Right lung (tissue), 5 donors: ENCODE results near the gene HM13. TPM values are rescaled to one million over a fixed set of nuclear protein-coding genes. Genes with fewer than 3 reads are reported as not detected.
"Not testable (repeated sequence)": the region's sequence is repeated elsewhere in the genome, so short reads cannot be mapped to it uniquely, and the experiment has no call there.

Experiments used
- DNase-seq, 2 donors: peaks; one replicate each; pipeline ENCODE4 v3.0.0-alpha.2; 2013
- polyA plus RNA-seq, 5 donors: library from polyadenylated mRNA; unstranded; fragments of 120-200 nt; gene quantifications; one replicate each; pipeline versions ENCODE4 v1.2.1 to v1.2.3, GENCODE V29; 2013; ENCODE audit warnings: inconsistent platforms in 1 of 5, low replicate concordance in 1 of 5; ENCODE audit not compliant: insufficient read length in 5 of 5, insufficient read depth in 1 of 5

The HM13 gene
- polyA plus RNA-seq, 5 donors, result 89.6 to 130 (median 99.0) TPM

DNA sequence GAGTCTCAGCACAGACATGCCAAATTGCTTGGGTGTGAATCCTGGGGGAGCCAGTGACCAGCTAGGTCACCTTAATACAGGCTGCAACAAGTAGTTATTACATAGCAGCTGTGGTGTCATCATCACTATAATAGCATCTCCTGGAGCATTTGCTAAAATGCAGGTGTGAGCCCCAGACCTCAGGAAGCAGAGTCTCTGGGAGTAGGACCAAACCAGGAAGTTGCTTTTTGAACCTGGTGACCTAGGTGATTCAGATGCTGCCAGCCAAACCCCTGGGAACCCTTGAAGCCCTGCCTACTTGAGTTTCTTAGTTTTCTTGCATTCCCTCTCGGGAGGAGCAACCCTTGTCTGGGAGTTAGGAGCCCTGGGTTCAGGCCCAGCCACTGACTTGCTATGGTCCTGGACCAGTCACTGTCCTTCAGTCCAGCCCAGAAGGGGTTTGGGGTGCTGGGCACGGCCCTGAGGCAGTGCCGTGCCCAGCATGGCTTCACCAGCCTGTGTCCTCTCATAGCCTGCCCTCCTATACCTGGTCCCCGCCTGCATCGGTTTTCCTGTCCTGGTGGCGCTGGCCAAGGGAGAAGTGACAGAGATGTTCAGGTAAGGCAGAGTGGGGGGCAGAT, 51.6 kb downstream of the HM13 start:
- DNase-seq, result no peak

DNA sequence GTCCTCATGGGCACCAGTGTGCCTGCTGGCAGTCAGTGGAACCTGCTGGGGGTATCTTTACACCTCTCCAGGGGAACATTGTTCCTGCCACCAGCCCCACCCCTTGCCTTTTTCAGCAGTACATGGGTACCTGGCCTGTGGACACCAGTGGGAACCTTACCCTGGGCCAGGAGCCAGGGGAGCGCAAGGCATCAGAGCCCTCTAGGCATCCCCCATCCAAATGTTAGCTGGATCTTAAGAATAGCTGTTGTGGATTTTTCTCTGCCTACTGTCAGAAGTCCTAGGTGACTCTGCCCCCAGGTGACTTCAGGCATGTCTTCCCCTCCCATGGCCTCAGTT, 52.0 kb downstream of the HM13 start:
- DNase-seq, result no peak

DNA sequence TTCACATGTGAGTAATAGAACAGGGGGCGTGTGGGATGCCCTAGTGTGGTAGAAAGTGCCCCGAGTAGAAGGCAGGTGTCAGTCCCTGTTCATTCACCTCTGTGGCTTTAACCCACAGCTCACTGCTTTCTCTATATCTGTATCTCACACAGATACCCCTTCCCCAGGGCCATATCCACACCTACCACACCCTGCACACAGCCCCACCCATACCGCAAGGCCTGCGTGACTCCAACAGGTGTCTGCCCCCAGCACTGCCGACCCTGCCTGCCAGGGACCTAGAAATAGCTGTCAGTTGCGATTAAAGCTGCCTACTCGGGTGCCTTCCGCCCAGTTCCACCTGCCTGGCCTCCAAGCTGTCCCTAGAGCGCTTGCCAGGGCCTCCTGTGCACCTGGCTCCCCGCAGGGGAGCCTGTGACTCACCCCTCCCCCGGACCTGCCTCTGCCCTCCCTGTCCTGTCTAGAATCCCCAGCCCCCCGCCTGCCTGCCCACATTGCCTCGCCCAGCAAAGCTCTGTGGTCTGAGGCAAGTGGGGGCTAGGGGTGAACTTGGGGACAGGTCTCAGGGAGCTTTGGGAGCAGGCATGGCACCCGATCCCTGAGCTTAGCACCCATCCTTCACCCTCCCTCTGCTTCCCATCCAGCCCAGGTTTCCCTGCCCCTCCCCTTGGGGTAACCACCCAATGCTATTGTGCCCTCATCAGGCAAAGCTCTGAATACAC, 52.6 kb downstream of the HM13 start:
- DNase-seq, result no peak

DNA sequence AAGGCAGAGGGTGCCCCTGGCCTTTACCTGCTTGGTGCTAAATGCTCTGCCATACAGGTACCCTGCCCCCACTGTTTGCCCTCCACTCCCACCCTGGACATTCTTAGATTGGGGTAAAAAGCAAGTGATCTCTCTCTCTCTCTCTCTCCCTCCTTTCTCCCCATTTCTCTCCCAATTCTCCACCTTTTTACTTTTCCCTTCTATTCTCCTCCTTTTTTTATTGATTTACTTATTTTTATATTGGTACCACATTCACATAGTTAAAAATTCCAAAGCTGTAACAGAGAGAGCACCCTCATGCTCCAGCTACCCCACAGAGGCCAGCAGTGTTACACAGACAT, 53.1 kb downstream of the HM13 start:
- no peak for DNase-seq

DNA sequence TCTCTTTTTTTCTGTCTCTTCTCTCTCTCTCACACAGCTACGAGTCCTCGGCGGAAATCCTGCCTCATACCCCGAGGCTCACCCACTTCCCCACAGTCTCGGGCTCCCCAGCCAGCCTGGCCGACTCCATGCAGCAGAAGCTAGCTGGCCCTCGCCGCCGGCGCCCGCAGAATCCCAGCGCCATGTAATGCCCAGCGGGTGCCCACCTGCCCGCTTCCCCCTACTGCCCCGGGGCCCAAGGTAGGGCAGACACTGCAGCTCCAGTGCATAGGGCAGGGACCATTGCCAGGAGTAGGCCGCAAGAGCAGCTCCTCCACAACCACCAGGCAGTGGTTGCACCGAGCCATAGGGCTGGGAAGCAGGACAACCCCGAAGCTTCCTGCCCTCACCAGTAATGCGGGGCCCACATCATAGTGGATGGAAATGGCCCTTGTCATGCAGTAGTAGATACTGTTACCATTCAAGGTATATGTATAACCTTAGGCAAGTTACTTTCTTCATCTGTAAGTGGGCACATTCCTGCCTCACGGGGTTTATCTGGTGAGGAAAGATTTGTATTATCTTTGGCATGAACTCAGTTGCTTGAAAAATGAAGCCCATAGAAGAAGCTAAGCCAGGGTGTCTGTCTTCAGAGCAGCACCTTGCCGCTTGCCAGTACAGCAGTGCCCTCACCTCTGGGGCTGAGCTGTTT, 53.9 kb downstream of the HM13 start:
- DNase-seq, result no peak

DNA sequence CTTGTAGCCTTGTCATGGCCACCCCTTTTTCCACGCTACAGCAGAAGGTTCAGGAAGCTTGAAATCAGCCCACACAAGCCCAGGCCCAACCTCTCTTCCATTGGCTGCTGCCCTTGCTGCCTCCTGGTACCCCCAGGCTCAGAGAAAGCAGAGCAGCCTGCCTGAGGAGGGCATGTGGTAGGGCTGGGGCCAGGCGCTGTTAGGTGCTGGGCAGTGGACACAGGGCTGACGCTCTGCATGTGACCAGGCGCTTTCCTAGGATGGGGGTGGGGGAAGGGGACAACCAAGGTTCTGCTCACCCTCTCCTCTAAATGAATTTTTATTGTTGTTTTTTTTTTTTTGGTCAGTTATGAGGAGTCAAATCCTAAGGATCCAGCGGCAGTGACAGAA, 54.5 kb downstream of the HM13 start:
- DNase-seq, result no peak

DNA sequence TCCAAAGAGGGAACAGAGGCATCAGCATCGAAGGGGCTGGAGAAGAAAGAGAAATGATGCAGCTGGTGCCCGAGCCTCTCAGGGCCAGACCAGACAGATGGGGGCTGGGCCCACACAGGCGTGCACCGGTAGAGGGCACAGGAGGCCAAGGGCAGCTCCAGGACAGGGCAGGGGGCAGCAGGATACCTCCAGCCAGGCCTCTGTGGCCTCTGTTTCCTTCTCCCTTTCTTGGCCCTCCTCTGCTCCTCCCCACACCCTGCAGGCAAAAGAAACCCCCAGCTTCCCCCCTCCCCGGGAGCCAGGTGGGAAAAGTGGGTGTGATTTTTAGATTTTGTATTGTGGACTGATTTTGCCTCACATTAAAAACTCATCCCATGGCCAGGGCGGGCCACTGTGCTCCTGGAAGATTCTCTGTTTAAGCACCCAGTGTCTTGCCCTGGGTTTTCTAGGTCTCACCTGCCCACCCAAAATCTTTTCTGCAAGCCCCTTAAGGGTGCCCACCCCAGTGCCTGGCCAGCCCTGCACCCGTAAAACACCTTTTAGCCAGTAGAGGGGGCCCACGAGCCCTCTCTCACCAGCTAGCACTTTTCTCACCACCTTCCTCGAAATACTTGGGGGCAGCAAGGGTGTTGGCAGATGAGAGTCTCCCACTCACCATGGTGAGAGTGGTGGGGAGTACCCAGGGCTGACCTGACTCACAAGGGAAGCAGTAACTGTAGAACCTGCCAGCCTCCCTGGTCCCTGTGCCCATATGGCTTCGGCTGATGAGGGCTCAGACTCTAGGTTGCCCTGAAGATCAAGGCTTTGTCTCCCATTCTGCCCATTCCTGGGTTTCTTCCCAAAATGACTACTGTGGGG, 55.1 kb downstream of the HM13 start:
- DNase-seq, result peak in 1 of 2 donors; percentile 51

DNA sequence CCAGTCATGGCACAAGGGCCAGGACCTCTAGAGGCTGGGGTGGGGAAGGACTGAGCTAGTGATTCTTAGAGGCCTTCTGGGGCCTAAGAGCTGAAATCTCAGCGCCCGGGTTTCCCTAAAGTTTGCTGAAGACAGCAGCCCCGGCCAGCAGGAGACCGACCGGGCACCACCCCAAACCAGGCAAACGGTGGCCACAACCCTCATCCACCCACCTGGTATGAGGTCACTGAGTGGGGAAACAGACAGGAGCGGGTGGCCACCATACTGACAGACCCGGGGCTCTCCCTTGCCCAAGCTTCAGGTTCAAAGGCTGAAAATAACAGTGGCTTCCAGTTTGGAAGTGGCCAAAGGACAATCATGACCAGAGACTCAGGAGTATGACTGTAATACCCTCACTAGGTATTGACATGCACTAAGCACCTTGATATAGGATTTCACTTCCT, 55.8 kb downstream of the HM13 start:
- DNase-seq, result no peak

DNA sequence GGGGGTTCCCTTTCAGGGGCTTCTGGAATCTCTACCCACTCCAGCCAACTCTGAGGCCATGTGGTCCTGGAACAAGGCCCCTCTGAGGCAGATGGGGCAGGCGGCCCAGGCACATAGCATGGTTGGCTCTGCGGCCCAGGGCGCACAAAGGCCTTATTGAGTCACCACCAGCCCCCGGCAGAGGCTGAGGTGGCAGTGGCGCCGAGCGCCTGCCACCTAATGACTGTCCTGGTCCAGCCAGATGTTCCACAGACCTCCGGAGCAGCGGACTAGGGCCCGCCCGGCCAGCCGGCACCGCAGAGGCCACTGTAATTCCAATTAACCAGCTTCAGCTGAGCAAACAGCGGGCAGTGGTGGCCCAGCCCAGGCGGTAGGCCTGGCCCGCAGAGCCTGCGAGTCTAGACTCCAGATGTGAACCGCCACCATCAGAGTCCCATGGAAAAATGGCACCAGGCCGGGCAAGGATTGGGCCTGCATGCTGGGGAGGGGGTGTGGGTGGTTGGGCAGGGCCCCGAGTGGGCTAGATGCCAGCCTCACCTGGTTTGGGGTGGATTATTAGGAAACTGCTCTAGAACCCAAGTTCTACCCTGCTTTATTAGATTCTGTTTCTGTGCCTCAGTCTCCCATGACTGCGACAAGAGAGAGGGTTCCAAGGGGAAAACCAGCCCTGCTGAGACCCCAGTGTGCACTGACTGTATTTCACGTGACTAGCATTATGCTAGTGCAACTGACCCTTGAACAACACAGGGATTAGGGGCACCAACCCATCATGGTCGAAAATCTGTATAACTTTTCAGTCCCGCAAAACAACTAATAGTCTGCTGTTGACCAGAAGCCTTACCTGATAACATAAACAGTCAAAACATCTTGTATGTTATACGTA, 56.7 kb downstream of the HM13 start:
- DNase-seq, result no peak

DNA sequence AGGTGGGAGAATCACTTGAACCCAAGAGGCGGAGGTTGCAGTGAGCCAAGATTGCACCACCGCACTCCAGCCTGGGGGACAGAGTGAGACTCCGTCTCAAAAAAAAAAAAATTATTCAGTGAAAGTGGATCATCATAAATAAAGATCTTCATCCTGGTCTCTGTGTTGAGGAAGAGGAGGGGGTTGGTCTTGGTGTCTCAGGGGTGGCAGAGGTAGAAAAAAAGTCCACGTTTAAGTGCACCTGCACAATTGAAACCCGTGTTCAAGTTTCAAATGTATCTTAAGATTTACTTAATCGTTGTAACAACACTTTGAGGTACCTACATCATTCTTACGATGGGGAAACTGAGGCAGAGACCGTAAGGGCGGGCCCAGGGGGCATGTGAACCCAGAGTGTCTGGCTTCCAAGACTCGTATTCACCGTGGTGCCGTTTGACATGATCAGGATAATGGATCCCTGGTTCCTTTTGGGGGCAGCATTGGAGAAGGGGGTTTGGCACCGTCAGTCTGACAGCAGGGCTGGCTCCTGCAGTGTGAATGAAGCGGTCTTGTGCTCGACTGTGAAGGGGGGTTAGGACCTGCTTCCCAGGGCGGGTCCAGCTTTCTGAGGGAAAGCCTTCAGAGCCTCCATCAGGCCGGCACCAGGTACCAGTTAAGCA, 57.9 kb downstream of the HM13 start:
- DNase-seq, result no peak

DNA sequence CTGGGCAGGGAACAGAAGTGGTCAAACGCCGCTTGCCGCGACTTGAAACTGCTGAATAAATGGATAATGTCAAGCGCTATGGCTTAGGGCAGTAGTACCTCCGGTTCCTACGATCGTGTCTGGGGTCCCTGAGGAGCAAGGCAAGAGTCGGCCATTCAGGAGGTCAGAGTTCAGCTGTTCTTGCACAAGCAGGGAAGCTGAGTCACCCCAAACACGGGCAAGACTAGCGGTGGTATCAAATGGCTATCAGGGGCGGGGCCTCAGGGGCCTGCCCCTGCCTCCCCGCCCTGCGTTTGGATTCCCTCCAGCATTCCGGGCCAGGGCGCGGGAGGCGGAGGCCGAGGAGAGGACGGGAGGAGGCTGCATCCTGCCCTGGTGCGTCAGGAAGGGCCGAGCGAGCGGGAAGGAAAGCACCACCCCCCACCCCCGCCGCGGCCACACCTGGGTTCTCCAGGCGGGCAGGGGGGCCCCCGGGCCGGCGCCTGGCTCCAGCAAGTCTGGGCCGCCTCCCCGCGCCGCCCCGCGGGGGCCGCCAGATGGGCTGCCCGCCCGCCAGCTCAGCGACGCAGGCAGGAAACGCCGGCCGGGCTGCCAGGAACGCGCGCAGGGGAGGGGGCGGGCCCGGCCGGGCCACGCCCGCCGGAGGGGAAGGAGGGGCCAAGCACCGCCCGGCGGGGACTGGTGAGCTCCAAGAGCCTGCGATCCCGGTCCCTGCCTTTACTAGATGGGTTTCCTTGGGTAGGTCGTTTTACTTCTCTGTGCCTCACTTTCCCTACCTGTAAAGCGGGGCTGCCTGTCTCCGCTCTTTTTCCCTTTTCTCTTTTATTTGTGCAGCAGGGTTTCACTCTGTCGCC, 58.7 kb downstream of the HM13 start:
- DNase-seq, result peak; percentile 97

DNA sequence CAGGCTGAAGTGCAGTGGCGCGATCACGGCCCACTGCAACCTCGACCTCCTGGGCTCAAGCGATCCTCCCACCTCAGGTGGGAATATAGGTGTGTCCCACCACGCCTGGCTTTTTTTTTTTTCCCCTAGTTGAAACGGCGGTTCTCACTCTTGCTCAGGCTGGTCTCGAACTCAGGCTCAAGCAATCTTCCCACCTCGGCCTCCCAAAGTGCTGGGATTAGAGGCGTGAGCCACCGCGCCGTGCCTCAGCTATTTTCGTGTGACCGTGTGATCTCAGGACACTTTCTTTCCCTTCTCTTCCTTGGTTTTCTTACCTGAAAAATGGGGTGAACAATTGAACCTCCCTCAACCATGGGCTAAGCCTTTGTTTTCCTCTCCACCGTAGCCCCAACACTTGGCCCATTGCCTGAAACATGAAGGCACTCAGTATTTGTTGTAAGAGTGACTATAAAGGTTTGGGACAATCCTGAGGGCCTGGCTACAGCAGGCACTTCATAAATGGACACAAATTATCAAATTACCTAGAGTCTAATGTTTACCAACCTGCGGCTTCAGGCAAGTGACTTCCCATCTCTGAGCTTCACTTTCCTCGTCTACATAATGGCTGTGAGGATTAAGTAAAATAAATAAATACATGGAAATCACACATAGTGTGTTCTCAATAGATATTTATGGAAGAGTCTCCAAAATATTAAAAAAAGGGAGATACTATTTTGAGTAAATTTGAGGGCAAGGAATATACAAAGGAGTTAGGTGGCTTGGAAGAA, 59.5 kb downstream of the HM13 start:
- no peak for DNase-seq

DNA sequence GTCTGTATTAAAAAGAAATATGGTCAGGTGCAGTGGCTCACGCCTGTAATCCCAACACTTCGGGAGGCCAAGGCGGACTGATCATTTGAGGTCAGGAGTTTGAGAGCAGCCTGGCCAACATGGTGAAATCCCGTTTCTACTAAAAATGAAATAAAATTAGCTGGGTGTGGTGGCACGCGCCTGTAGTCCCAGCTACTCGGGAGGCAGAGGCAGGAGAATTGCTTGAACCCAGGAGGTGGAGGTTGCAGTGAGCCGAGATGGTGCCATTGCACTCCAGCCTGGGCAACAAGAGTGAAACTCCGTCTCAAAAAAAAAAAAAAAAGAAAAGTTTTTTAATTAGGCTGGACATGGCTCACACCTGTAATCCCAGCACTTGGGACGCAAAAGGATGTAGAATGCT, 60.7 kb downstream of the HM13 start:
- DNase-seq, result not testable (repeated sequence)

DNA sequence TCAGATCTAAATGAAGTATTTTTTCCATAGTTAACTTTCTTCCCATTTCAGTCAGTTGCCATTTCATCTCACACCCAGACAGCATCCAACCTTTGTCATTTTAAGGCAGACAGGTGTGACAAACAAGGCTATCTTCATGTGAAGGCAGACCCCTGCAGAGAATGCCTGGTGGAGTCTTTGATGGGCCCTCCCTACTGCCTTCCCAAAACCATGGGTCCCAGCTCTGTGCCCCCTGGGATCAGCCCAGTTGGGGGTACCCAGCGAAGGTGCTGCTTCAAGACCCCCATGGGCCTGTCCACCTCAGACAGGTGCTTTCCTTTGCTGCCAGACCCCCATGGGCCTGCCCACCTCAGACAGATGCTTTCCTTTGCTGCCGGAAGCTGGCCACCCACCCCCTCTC, 62.5 kb downstream of the HM13 start:
- no peak for DNase-seq

DNA sequence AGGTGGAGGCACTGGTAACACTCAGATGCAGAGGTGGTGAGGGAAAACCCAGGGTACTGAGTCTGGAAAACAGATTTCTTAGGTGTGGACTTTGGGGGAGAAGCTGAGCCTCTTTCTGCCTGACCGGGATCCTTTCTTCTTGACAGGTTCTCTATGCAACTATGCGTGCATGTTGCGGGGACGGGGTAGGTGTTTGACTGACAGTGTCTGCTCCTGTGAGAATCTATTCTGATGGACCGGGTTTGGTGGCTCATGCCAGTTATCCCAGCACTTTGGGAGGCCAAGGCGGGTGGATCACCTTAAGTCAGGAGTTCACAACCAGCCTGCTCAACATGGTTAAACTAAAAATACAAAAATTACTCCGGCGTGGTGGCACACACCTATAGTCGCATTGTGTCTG, 63.0 kb downstream of the HM13 start:
- no peak for DNase-seq

DNA sequence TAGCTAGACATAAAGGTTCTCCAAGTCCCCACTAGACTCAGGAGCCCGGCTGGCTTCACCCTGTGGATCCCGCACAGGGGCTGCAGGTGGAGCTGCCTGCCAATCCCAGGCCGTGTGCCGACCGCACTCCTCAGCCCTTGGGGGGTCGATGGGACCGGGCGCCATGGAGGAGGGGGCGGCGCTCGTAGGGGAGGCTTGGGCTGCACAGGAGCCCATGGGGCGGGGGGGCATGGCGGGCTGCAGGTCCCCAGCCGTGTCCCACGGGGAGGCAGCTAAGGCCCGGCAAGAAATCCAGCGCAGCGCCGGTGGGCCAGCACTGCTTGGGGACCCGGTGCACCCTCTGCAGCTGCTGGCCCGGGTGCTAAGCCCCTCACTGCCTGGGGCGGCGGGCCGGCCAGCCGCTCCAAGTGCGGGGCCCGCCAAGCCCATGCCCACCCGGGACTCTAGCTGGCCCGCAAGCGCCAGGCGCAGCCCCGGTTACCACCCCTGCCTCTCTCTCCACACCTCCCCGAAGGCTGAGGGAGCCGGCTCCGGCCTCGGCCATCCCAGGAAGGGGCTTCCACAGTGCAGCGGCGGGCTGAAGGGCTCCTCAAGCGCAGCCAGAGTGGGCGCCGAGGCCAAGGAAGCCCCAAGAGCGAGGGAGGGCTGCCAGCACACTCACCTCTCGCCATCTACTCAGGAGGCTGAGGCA, 64.4 kb downstream of the HM13 start:
- no peak for DNase-seq

DNA sequence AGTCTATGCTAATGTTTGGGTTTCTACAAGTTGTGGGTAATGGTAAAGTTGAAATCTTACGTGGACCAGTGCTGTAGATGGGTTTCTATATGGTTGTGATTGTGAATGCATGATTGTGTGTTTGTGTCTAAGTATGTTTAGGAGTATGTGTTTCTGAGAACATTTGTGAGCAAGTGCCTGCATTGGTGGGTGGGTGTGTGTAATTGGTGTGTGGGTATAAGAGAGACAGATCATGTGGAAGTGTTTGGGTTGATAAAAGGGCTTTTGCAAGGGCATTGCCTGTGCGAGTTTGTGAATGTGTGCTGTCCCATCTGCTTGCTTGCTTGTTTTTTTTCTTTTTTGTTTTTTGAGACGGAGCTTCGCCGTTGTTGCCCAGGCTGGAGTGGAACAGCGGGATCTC, 65.0 kb downstream of the HM13 start:
- no peak for DNase-seq

DNA sequence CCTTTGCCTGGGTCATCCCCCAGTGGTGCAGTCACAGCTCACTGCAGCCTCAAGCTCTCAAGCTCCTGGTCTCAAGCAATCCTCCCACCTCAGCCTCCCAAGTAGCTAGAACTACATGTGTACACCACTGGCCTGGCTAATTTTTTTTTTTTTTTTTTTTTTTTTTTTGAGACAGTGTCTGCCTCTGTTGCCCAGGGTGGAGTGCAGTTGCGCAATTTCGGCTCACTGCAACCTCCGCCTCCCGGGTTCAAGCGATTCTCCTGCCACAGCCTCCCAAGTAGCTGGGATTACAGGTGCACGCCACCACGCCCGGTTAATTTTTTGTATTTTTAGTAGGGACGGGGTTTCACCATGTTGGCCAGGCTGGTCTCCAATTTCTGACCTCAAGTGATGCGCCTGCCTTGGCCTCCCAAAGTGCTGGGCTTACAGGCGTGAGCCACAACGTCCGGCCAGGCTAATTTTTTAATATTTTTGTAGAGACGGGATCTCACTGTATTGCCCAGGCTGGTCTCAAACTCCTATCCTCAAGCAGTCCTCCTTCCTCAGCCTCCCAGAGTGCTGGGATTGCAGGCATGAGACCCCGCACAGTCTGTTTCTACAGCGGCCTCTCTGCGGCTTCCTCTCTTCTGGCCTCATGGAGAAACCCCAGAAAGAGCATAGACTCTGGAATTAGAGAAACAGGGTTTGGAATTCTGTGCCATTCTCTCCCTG, 65.9 kb downstream of the HM13 start:
- DNase-seq, result not testable (repeated sequence)
